MM.1S (cell line): ENCODE measurements around the gene CPA2.

Source experiments
- DNase-seq: peaks from one replicate; pipeline ENCODE4 v3.0.0-alpha.2; 2015
- H2AFZ ChIP-seq: fragments of 300-600 bp; sonication (generic); 2 replicates; pipeline ENCODE4 v1.6.0; 2016; ENCODE audit warnings: antibody characterized with exemption, low read length
- H3F3A ChIP-seq: fragments of 300-600 bp; sonication (generic); 2 replicates; pipeline ENCODE4 v1.6.1; 2016; ENCODE audit warnings: mild to moderate bottlenecking, antibody characterized with exemption, low read length, moderate library complexity, mixed read lengths; ENCODE audit not compliant: insufficient read depth
- H3K27ac ChIP-seq: fragments of 300-600 bp; sonication (generic); 2 replicates; pipeline ENCODE4 v1.5.1; 2016; ENCODE audit warnings: mild to moderate bottlenecking, low read length
- H3K27me3 ChIP-seq: fragments of 300-600 bp; sonication (generic); replicated peaks from 2 replicates; pipeline ENCODE4 v1.6.0; 2016; ENCODE audit warnings: low read length; ENCODE audit not compliant: insufficient read depth
- H3K36me3 ChIP-seq: fragments of 300-600 bp; sonication (generic); replicated peaks from 2 replicates; pipeline ENCODE4 v1.6.1; 2016; ENCODE audit warnings: mild to moderate bottlenecking, low read length, mixed read lengths; ENCODE audit not compliant: insufficient read depth
- H3K4me1 ChIP-seq: fragments of 300-600 bp; sonication (generic); 2 replicates; pipeline ENCODE4 v1.6.1; 2016; ENCODE audit warnings: low read length, mixed read lengths
- H3K4me2 ChIP-seq: fragments of 300-600 bp; sonication (generic); 2 replicates; pipeline ENCODE4 v1.6.0; 2016; ENCODE audit warnings: low read depth, low read length
- H3K4me3 ChIP-seq: fragments of 300-600 bp; sonication (generic); 2 replicates; pipeline ENCODE4 v1.5.1; 2016; ENCODE audit warnings: low read length, mixed read lengths
- H3K79me2 ChIP-seq: fragments of 300-600 bp; sonication (generic); 2 replicates; pipeline ENCODE4 v1.6.1; 2016; ENCODE audit warnings: mixed run types, low read length, mixed read lengths
- H3K9ac ChIP-seq: fragments of 300-600 bp; sonication (generic); 2 replicates; pipeline ENCODE4 v1.6.1; 2016; ENCODE audit warnings: low read length, mixed read lengths
- H3K9me2 ChIP-seq: fragments of 300-600 bp; sonication (generic); replicated peaks from 2 replicates; pipeline ENCODE4 v1.6.1; 2016; ENCODE audit warnings: mild to moderate bottlenecking, low read length, mixed read lengths; ENCODE audit not compliant: insufficient read depth
- H3K9me3 ChIP-seq: fragments of 300-600 bp; sonication (generic); replicated peaks from 2 replicates; pipeline ENCODE4 v1.6.1; 2016; ENCODE audit warnings: mild to moderate bottlenecking, low read length, mixed read lengths; ENCODE audit not compliant: insufficient read depth
- H4K20me1 ChIP-seq: fragments of 300-600 bp; sonication (generic); 2 replicates; pipeline ENCODE4 v1.6.1; 2016; ENCODE audit warnings: mild to moderate bottlenecking, low read length, moderate library complexity, mixed read lengths; ENCODE audit not compliant: insufficient read depth
- CTCF ChIP-seq: fragments of 300-600 bp; sonication (generic); IDR thresholded peaks from 2 replicates; pipeline ENCODE4 v1.5.1; 2016; ENCODE audit warnings: antibody characterized with exemption, low read length, mixed read lengths
- EZH2 ChIP-seq: fragments of 300-600 bp; sonication (generic); optimal IDR thresholded peaks from 2 replicates; pipeline ENCODE3; 2017; ENCODE audit warnings: low read depth, mild to moderate bottlenecking, antibody characterized with exemption, low read length, mixed read lengths
- EZH2phosphoT487 ChIP-seq: fragments of 300-600 bp; sonication (generic); IDR thresholded peaks from 2 replicates; pipeline ENCODE4 v1.6.1; 2018; ENCODE audit warnings: antibody characterized with exemption, low read length

The CPA2 gene

GRCh38 chr7:130296221-130296951 is 29.7 kb downstream of the CPA2 start:
- Histone ChIP-seq H3K4me3 (no peak overlapping the region), H3K9me2 (no peaks in the 10 kb centered on the region), H3K9ac (no peak overlapping the region), H3K79me2 (no peaks in the 10 kb centered on the region), H4K20me1 (no peaks in the 10 kb centered on the region), H3F3A (no peaks in the 10 kb centered on the region), H3K27ac (no peak overlapping the region), H2AFZ (no peak overlapping the region), H3K36me3 (no peaks in the 10 kb centered on the region), H3K27me3 (no peaks in the 10 kb centered on the region), H3K4me2 (no peak overlapping the region), H3K4me1 (no peaks in the 10 kb centered on the region), H3K9me3 (no peaks in the 10 kb centered on the region)
- TF ChIP-seq CTCF = no peak
- TF ChIP-seq EZH2 = no peak
- no peak for TF ChIP-seq EZH2phosphoT487
- no peak for DNase-seq

GRCh38 chr7:130297628-130298543 is 31.2 kb downstream of the CPA2 start:
- Histone ChIP-seq H3K4me2 (no peak overlapping the region), H4K20me1 (no peaks in the 10 kb centered on the region), H3K4me1 (no peaks in the 10 kb centered on the region), H3K4me3 (no peak overlapping the region), H3K36me3 (no peaks in the 10 kb centered on the region), H3K27ac (no peak overlapping the region), H3K9me3 (no peaks in the 10 kb centered on the region), H3K9ac (no peak overlapping the region), H3K27me3 (no peaks in the 10 kb centered on the region), H3K79me2 (no peaks in the 10 kb centered on the region), H2AFZ (no peak overlapping the region), H3K9me2 (no peaks in the 10 kb centered on the region), H3F3A (no peaks in the 10 kb centered on the region)
- no peak for TF ChIP-seq EZH2
- no peak for DNase-seq

GRCh38 chr7:130298544-130299326 is 32.1 kb downstream of the CPA2 start:
- Histone ChIP-seq H3K9me2 (no peaks in the 10 kb centered on the region), H3K9ac (no peak overlapping the region), H3K4me2 (no peak overlapping the region), H3K4me1 (no peaks in the 10 kb centered on the region), H3K79me2 (no peaks in the 10 kb centered on the region), H3K4me3 (no peak overlapping the region), H3K36me3 (no peaks in the 10 kb centered on the region), H2AFZ (no peak overlapping the region), H3K9me3 (no peaks in the 10 kb centered on the region), H3F3A (no peaks in the 10 kb centered on the region), H3K27me3 (no peaks in the 10 kb centered on the region), H4K20me1 (no peaks in the 10 kb centered on the region), H3K27ac (no peak overlapping the region)
- no peak for DNase-seq
- TF ChIP-seq EZH2 = no peak
- TF ChIP-seq EZH2phosphoT487 = no peak

GRCh38 chr7:130299866-130300265 is 33.2 kb downstream of the CPA2 start:
- H3K9me2 ChIP-seq = no peaks in the 10 kb centered on the region
- no peaks in the 10 kb centered on the region for H3K27me3 ChIP-seq
- H3K9ac ChIP-seq = no peak overlapping the region
- H3K27ac ChIP-seq = no peak overlapping the region
- H4K20me1 ChIP-seq = no peaks in the 10 kb centered on the region
- H3K4me1 ChIP-seq = no peaks in the 10 kb centered on the region
- no peak overlapping the region for H3K4me3 ChIP-seq
- TF ChIP-seq CTCF = no peak
- TF ChIP-seq EZH2 = no peak
- no peak for TF ChIP-seq EZH2phosphoT487
- H3K36me3 ChIP-seq = no peaks in the 10 kb centered on the region
- H3K79me2 ChIP-seq = no peaks in the 10 kb centered on the region
- H3K9me3 ChIP-seq = no peaks in the 10 kb centered on the region
- DNase-seq = no peak
- no peaks in the 10 kb centered on the region for H3F3A ChIP-seq
- no peak overlapping the region for H3K4me2 ChIP-seq
- no peak overlapping the region for H2AFZ ChIP-seq
